SW 1271 (cell line): Measurements from ENCODE around the gene TMF1.
A peak's percentile ranks its signal among the peaks of the same experiment; 100 is the strongest.

Source experiments
- DNase-seq, 2 experiments: peaks; one replicate each; lab custom pipeline; 2025; lab: John Stamatoyannopoulos, UW

Gene TMF1

GRCh38 chr3:68984011-68984530 is 68.1 kb downstream of the TMF1 start:
- DNase-seq = no peak

- DNase-seq = no peak
Observed at GRCh38 chr3:68977486-68978167, 74.5 kb downstream of the TMF1 start.

- DNase-seq = no peak
Observed at GRCh38 chr3:68974711-68975110, 77.4 kb downstream of the TMF1 start.

DNA sequence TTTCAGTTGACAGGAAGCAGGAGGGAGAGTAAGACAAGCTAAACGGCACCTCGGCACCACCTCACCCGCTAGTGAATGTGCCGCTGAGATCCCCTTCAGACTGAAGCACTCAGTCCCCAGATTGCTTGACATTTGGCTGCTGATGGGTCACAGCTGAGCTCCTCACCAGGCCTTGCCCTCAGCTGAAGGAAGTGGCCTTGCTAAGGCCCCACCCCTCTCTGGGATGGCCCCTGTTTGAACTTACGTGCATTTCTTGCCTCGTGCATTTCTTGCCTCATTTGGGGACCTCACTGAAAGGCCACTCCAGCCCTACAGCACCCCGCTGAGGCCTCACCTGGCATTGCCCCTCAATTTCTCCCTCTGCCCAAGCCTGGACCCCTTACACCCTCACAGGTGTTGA is 78.5 kb downstream of the TMF1 start:
- DNase-seq = no peak

DNA sequence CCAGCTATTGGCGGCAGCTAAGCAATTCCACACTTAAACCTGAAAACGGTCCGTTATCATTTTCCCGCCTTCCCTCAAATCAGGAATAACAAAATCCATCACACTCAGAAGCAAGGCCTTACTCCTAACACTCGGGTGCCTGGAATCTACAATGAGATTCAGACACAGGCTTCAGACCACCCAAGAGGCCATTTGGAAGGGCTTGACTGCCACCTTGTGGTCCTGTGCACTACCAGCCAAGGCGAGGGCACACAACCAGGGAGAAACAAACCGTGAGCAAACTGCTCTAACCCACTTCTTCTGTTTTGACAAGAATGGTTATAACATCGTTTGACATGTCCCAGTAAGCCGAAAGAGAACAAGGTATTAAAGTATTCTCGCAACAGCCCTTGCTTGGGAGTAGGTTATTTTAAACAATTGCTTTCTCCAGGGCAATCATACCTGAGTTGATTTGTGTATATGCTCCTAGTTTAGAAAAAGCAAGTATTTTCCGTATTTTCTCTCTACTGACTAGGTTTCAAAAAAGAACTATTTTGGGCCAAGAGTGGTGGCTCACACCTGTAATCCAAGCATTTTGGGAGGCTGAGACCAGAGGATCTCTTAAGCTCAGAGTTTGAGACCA is 79.7 kb downstream of the TMF1 start:
- peak in 1 of 2 experiments; percentile 32 for DNase-seq
